ENCODE data around the gene ANXA2R.
"Not testable (repeated sequence)": the region's sequence is repeated elsewhere in the genome, so short reads cannot be mapped to it uniquely, and the experiment has no call there.

The ANXA2R gene

DNA sequence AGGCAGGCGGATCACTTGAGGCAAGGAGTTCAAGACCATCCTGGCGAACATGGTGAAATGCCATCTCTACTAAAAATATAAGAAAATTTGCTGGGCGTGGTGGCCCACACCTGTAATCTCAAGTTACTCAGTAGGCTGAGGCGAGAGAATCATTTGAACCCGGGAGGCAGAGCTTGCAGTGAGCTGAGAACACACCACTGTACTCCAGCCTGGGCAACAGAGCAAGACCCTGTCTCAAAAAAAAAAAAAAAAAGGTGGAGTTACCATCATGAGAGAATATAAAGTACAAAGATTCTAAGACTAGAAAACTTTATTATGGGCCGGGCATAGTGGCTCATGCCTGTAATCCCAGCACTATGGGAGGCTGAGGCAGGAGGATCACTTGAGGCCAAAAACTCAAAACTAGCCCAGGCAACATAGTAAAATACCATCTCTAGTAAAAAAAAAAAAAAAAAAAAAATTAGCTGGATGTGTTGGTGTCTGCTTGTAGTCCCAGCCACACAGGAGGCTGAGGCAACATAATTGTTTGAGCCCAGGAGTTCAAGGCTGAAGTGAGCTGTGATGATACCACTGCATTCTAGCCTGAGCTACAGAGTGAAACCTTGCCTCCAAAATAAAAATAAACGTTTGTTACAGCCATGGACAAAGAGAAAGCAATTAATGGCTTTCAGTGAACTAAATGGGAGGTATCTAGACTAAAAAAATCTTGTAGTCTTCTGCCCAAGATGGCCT lies 12.9 kb downstream of the ANXA2R start:
- DNase-seq: peak in 1 of 2 donors; percentile 1

- not testable (repeated sequence) for DNase-seq
Measured at GRCh38 chr5:43025184-43025950, 14.8 kb downstream of the ANXA2R start.

DNA sequence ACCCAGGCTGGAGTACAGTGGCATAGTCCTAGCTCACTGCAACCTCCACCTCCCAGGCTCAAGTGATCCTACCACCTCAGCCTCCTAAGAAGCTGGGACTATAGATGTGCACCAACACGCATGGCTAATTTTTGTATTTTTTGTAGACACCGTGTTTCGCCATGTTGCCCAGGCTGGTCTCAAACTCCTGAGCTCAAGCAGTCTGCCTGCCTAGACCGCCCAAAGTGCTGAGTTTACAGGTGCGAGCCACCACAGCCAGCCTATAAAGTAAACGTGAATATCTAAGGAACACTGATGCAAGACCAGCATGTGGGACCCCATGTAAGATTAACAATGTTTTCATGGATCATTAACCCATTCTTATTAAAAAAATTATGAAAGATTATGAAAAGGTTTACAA lies 15.9 kb downstream of the ANXA2R start:
- no peak for DNase-seq

- DNase-seq: peak in 1 of 2 donors; percentile 15
Measured at GRCh38 chr5:43021151-43021550, 19.0 kb downstream of the ANXA2R start.

- peak; percentile 38 to 48 for DNase-seq
Measured at GRCh38 chr5:43020399-43020746, 19.7 kb downstream of the ANXA2R start.

DNA sequence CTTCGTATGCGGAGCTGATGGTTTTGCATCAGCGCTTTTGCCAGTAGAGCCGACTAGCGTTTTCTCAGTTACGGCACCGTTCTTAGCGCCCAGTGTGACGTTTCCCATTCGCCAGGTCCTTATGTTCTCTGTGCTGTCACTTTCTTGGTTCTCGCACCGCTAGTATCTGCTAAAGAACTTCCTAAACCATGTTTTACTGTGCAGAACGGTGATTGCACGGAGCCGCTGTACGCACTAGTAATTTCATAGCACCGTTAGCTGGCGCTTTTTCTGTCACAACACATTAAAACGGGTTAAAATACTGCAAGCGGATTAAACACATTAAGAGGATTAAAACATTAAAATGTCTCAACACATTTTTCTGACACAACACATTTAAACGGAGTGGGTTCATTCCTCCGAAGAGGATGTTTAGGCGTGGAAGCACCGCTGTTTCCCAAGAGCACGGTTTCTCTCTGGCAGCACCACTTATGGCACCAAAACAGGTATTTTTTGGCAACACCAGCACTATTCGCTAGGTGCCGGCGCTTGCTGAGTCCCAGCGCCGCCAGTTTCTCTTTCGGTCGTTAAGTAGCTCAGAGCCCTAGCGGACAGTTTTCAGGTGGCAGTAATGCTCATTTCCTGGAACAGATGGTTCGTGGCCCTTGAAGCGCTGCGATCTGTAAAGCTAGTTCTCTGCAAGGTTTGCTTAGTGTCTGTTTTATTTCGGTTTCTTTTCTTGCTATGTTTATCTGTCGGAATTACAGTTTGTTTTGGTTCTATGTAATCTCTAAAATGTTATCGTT lies 20.3 kb downstream of the ANXA2R start:
- DNase-seq: peak; percentile 76 to 80

- no peak for DNase-seq
Measured at GRCh38 chr5:43019291-43019613, 20.9 kb downstream of the ANXA2R start.

DNA sequence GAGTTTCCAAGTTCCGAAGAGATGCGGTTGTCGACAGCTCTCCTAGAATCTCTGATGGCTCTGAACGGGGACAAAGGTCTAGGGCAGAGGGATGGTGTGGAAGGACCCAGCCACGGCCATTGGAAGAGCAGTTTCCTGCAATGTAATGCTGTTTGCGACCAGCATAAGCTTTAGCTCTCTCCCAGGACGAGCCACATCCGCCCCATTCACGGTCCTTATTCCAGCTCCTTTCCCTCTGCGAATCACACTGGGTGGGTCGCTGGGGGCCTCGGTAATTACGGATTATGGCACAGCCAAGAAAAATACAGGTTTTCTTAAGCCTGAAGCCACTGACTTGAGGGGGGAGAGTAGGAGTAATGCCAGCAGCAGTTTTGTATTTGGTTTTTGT lies 22.7 kb downstream of the ANXA2R start:
- peak in 1 of 2 donors; percentile 51 for DNase-seq

DNA sequence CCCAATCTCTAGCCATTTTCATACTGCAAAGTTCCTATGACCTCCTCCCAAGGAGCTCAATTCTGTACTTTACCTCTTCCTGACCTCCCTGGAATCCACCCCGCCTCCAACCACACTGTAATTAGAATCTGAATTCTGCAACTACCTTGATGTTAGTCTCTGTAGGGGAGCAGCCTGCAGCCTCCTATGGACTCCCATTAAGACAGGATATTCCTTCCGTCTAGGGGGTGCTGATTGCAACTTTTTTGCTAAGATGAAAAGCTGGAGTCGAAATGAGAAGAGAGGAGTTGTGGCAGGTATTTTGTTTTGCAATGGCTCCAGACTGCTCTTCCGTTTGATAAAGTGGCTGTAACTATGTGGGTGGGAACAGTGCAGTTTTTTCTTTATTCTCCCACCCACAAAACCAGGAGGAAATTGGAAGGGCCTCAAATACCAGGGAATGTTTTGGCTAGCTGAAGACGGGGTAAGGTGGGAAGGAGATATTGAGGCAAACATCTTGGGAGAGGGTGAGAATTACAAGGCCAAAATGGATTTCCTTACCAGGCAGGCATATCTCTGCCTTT lies 23.8 kb downstream of the ANXA2R start:
- DNase-seq: no peak

DNA sequence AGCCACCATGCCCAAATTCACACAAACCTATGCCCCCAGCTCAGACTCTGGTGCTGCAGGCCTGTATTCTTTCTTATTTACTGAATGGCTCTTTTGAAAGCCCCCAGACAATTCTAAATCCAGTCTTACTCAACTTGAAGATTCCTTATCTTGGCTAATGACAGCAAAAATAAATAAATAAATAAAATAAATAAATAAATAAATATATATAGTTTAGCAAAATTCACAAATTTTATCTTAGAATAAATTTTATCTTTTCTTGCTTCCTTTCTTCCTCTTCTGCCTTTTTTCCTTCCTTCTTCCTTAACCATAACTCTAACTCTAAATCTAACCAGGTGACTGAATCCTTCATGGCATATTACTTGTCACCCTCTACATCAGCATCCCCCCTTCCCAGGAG lies 25.6 kb downstream of the ANXA2R start:
- no peak for DNase-seq

- no peak for DNase-seq
Measured at GRCh38 chr5:43010935-43011315, 29.2 kb downstream of the ANXA2R start.

GRCh38 chr5:43008363-43009153 lies 31.6 kb downstream of the ANXA2R start:
- DNase-seq: peak; percentile 92 to 94

- peak; percentile 81 for DNase-seq
Measured at GRCh38 chr5:43007911-43008362, 32.2 kb downstream of the ANXA2R start.

GRCh38 chr5:43007246-43007910 lies 32.7 kb downstream of the ANXA2R start:
- DNase-seq: peak; percentile 79 to 81

DNA sequence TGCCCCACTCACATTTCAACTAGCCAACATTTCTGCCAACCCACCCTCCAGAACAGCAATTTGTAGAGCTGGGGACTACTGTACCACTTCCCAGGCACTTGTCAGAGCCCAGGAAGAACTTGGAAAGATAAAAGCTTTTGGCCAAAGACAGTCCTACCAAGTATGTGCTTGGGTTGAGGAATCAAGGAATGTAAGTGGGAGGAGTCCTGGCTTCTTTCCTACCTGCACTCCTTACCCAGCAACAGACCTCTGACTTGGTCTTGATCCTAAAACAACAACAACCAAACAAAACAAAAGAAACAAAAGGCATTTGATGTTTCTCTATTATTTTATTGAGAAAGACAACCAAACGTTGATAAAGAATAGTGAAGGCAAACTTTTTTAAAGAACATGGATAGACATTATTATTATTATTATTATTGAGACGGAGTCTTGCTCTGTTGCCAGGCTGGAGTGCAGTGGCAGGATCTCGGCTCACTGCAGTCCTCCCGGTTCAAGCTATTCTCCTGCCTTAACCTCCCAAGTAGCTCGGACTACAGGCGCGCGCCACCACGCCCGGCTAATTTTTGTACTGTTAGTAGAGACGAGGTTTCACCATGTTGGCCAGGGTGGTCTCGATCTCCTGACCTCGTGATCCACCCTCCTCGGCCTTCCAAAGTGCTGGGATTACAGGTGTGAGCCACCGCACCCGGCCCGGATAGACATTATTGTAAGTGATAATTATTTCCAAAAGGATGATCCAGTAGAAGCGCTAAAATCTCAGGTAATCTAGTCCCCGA lies 33.5 kb downstream of the ANXA2R start:
- DNase-seq: no peak

GRCh38 chr5:43005031-43005430 lies 35.1 kb downstream of the ANXA2R start:
- no peak for DNase-seq

DNA sequence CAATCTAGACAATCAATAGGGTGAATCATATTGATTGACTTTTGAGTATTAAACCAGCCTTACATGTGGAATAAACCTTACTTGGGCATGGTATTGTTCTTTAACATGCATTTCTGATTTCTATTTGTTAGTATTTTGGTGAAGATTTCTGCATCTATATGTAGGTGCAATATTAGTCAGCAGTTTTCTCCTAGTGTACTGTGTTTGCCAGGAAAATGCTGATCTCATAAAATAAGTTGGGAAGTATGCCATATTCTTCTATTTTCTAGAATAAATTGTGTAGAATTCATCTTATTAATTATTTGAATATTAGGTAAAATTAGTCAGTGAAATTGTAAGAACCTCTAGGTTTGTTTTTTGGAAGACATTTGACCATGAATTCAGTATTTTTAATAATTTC lies 38.4 kb downstream of the ANXA2R start:
- no peak for DNase-seq

DNA sequence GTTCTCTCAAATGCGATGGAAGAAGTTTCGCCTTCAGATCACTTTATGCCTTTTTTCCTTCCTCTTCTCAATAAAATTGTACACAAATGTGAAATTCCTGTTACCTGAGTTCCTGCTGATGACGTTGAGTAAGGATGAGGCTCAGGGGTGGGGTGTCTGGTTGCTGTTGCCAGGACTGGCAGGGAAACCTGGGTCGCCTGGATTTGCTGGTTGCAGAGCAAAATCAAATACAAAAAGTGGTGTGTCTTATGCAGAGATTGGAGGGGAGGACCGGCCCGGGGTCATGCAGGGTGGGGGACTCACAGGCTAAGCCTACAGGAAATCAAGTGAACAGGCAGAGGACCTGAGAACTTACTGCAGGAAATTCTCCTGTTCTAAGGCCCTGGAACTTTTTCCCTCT lies 39.2 kb downstream of the ANXA2R start:
- no peak for DNase-seq

- no peak for DNase-seq
Measured at GRCh38 chr5:43000111-43000840, 39.8 kb downstream of the ANXA2R start.

GRCh38 chr5:42995360-42995751 lies 44.8 kb downstream of the ANXA2R start:
- no peak for DNase-seq

Measured in stimulated activated CD4-positive, alpha-beta T cell treated with anti-CD3 and anti-CD28 coated beads, Interleukin-2, amount 100 ng/mL, for 24 hours (primary cell).